GM13977 (cell line): ENCODE data around the gene HOXB6.

Source experiments
- DNase-seq: peaks from one replicate; pipeline ENCODE4 v3.0.0; 2012; ENCODE audit warnings: low spot score
- CTCF ChIP-seq: IDR thresholded peaks from 2 replicates; pipeline ENCODE4 v1.5.1; 2012; ENCODE audit warnings: mild to moderate bottlenecking, control low read depth; ENCODE audit not compliant: insufficient read depth; ENCODE audit errors: extremely low read depth, missing control alignments
- in situ Hi-C: fragments of 300-500 bp; cut with MboI; formaldehyde crosslinking; loops from one replicate; pipeline ENCODE4 v1.12.0; 2022; ENCODE audit warnings: low sequenced_read_pairs, low pct_unique_long_range_greater_than_20kb, mixed read lengths, inconsistent platforms; ENCODE audit not compliant: unreplicated experiment

HOXB6 gene

GRCh38 chr17:48597528-48597777 is 7.3 kb downstream of the HOXB6 start:
- in situ Hi-C loops = no loop called here
- no peak for TF ChIP-seq CTCF

GRCh38 chr17:48596735-48597527 is 7.9 kb downstream of the HOXB6 start:
- TF ChIP-seq CTCF = no peak
- DNase-seq = no peak

More at GRCh38 chr17:48597528-48597777, 7.3 kb downstream of the HOXB6 start:
- DNase-seq = no peak

GRCh38 chr17:48596000-48596734 is 8.6 kb downstream of the HOXB6 start:
- in situ Hi-C loops = no loop called here
- DNase-seq = no peak
- no peak for TF ChIP-seq CTCF

More at GRCh38 chr17:48596735-48597527, 7.9 kb downstream of the HOXB6 start:
- in situ Hi-C loops = no loop called here

- no peak for DNase-seq
- in situ Hi-C loops = no loop called here
- no peak for TF ChIP-seq CTCF
These were observed 9.3 kb downstream of the HOXB6 start for GRCh38 chr17:48595278-48595999.

- in situ Hi-C loops = no loop called here
- DNase-seq = no peak
- no peak for TF ChIP-seq CTCF
These were observed 10.1 kb downstream of the HOXB6 start for GRCh38 chr17:48594538-48595277.
